ENCODE results near the gene TBP.

The TBP gene

DNA sequence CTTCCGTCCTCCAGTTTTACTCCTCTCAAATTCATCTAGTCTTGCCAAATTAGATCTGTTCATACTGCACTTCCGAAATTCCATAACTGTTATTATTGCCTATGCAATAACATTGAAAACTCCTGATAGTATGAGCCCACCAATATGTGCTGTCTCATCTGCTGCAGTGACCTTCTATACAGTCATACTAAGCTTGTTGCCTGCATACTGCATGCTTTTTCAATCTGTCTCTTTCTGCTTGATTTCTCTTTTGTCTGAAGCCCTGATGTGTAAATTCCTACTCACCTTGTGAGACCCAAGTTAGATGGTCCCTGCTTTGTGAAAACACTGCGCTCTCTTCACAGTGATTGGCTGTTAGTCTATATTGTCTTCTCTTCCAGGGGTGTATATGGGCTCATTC is 1.1 kb downstream of the TBP start:
- Histone ChIP-seq H3K79me2 (ENCODE audit: insufficient read depth, low read depth) (peaks cover 78% of the 10 kb centered on the region), H3K27ac (0 out of 2 replicates have a peak overlapping the region, but pooled peaks have one; percentile 97), H4K20me1 (ENCODE audit: insufficient read depth) (peaks cover 1% of the 10 kb centered on the region; the same call in 1 of the 2 replicates), H3K4me1 (ENCODE audit: low read depth, poor library complexity, severe bottlenecking) (peaks cover 40% of the 10 kb centered on the region), H3K36me3 (ENCODE audit: insufficient read depth) (peaks cover 3% of the 10 kb centered on the region; the same call in 1 of the 2 replicates), H3K27me3 (ENCODE audit: insufficient read depth, low read depth) (no peaks in the 10 kb centered on the region), H3K9ac (peak overlapping the region; percentile 72; the same call in 1 of the 2 replicates), H3K4me2 (peak overlapping the region; percentile 83), H2AFZ (ENCODE audit: low read depth) (no peak overlapping the region), H3K4me3 (IDR thresholded peaks at IDR 0.05; ENCODE audit: insufficient read depth, low read depth, low read length) (no peak overlapping the region)
- TF ChIP-seq, protein P1, sequence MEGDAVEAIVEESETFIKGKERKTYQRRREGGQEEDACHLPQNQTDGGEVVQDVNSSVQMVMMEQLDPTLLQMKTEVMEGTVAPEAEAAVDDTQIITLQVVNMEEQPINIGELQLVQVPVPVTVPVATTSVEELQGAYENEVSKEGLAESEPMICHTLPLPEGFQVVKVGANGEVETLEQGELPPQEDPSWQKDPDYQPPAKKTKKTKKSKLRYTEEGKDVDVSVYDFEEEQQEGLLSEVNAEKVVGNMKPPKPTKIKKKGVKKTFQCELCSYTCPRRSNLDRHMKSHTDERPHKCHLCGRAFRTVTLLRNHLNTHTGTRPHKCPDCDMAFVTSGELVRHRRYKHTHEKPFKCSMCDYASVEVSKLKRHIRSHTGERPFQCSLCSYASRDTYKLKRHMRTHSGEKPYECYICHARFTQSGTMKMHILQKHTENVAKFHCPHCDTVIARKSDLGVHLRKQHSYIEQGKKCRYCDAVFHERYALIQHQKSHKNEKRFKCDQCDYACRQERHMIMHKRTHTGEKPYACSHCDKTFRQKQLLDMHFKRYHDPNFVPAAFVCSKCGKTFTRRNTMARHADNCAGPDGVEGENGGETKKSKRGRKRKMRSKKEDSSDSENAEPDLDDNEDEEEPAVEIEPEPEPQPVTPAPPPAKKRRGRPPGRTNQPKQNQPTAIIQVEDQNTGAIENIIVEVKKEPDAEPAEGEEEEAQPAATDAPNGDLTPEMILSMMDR (conservative IDR thresholded peaks at IDR 0.05; ENCODE audit: low read depth, low read length): no peak

DNA sequence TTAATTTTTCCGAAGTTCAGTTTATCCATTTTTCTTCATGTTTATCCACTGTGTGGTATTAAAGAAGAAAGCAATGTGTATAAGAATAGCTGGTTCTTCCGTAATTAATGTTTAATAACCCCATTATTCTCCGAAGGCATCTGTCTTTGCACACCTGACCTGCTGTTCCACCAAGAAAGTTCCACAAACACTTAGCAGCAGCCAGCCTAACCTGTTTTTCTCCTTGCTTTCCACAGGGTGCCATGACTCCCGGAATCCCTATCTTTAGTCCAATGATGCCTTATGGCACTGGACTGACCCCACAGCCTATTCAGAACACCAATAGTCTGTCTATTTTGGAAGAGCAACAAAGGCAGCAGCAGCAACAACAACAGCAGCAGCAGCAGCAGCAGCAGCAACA is 7.4 kb downstream of the TBP start:
- Histone ChIP-seq H2AFZ (ENCODE audit: low read depth) (no peak overlapping the region), H3K27ac (no peak overlapping the region), H3K79me2 (ENCODE audit: insufficient read depth, low read depth) (peaks cover 25% of the 10 kb centered on the region), H3K4me1 (ENCODE audit: low read depth, poor library complexity, severe bottlenecking) (peaks cover 10% of the 10 kb centered on the region), H3K9ac (no peak overlapping the region), H3K4me2 (no peak overlapping the region), H3K27me3 (ENCODE audit: insufficient read depth, low read depth) (no peaks in the 10 kb centered on the region), H3K4me3 (IDR thresholded peaks at IDR 0.05; ENCODE audit: insufficient read depth, low read depth, low read length) (no peak overlapping the region), H4K20me1 (ENCODE audit: insufficient read depth) (no peaks in the 10 kb centered on the region; the same call in 1 of the 2 replicates), H3K36me3 (ENCODE audit: insufficient read depth) (peaks cover 11% of the 10 kb centered on the region)
- TF ChIP-seq, protein P1 (conservative IDR thresholded peaks at IDR 0.05; ENCODE audit: low read depth, low read length): no peak

DNA sequence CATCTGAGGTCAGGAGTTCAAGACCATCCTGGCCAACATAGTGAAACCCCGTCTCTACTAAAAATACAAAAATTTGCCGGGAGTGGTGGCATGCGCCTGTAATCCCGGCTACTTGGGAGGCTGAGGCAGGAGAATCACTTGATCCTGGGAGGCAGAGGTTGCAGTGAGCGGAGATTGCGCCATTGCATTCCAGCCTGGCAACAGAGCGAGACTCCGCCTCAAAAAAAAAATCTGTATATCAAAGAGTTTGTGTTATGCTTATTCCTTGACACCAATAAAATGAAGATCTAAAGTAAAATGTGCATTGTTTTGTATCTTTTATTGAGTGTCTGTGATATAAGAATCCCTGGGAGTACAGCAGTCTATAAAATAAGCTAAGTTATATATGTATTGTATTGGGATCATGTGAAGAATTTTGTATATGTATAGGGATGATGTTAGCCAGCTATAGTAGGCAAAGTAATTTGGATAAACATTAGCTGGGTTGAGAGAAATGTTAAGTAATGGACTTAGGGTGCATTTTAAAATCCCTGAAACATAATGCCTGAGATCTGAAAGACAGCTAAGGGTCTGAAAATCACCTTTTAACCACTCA is 10.9 kb downstream of the TBP start:
- Histone ChIP-seq H3K27me3 (ENCODE audit: insufficient read depth, low read depth) (no peaks in the 10 kb centered on the region), H3K36me3 (ENCODE audit: insufficient read depth) (peaks cover 8% of the 10 kb centered on the region), H3K4me2 (no peak overlapping the region), H3K9ac (no peak overlapping the region), H4K20me1 (ENCODE audit: insufficient read depth) (no peaks in the 10 kb centered on the region), H2AFZ (ENCODE audit: low read depth) (no peak overlapping the region), H3K79me2 (ENCODE audit: insufficient read depth, low read depth) (0 out of 2 replicates have a peak, but pooled peaks cover 3% of the 10 kb centered on the region), H3K4me3 (IDR thresholded peaks at IDR 0.05; ENCODE audit: insufficient read depth, low read depth, low read length) (no peak overlapping the region), H3K27ac (no peak overlapping the region), H3K4me1 (ENCODE audit: low read depth, poor library complexity, severe bottlenecking) (no peaks in the 10 kb centered on the region)
- TF ChIP-seq, protein P1 (conservative IDR thresholded peaks at IDR 0.05; ENCODE audit: low read depth, low read length): no peak

DNA sequence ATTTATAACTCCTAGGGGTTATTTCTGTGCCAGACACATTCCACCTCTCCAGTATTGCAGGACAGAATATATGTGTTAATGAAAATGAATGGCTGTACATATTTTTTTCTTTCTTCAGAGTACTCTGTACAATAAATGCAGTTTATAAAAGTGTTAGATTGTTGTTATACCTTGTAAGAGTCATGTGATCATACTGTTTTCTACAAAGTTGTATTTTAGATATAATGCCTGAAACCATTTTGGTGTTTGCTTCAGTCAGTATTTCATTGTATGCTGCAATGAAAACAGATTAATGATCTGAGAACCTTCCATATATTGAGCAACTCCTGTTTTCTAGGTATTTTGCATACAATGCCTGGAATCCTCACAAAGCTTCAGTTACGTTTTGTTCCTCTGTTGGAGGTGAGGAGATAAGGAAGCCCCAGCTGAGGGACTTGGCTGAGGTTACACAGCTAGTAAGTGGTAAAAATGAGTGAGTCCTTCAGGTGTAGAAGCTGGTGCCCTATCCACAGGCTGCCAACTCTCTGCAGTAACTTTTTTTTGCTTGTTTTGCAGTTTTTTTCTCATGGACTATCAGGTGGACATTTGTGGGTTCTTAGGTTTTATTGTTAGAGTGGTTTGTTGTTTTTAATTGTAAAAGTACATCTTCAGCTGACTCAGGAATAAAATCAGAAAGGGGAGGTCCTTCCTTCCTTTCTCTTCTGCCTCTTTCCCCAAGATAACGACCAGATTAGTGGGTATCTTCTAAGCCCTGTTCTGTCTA is 18.7 kb downstream of the TBP start:
- H4K20me1 ChIP-seq (ENCODE audit: insufficient read depth): no peaks in the 10 kb centered on the region
- TF ChIP-seq, protein P1 (conservative IDR thresholded peaks at IDR 0.05; ENCODE audit: low read depth, low read length): no peak

More for the DNA sequence above, 18.7 kb downstream of the TBP start:
- H3K4me1 ChIP-seq (ENCODE audit: low read depth, poor library complexity, severe bottlenecking): peaks cover 15% of the 10 kb centered on the region
- no peak overlapping the region for H2AFZ ChIP-seq (ENCODE audit: low read depth)
- no peaks in the 10 kb centered on the region for H3K36me3 ChIP-seq (ENCODE audit: insufficient read depth)
- no peak overlapping the region for H3K9ac ChIP-seq
- H3K27ac ChIP-seq: no peak overlapping the region
- no peak overlapping the region for H3K4me3 ChIP-seq (IDR thresholded peaks at IDR 0.05; ENCODE audit: insufficient read depth, low read depth, low read length)
- H3K4me2 ChIP-seq: no peak overlapping the region; the same call in 1 of the 2 replicates
- H3K79me2 ChIP-seq (ENCODE audit: insufficient read depth, low read depth): no peaks in the 10 kb centered on the region
- H3K27me3 ChIP-seq (ENCODE audit: insufficient read depth, low read depth): no peaks in the 10 kb centered on the region
